Activated CD4-positive, alpha-beta T cell treated with anti-CD3 and anti-CD28 coated beads, Interleukin-2, amount 50 U/mL, for 1 hour (primary cell): ENCODE measurements around the gene PDLIM4.

ENCODE experiments used
- DNase-seq: peaks from one replicate; pipeline ENCODE4 v3.0.0-alpha.2; 2020

Gene PDLIM4

DNA sequence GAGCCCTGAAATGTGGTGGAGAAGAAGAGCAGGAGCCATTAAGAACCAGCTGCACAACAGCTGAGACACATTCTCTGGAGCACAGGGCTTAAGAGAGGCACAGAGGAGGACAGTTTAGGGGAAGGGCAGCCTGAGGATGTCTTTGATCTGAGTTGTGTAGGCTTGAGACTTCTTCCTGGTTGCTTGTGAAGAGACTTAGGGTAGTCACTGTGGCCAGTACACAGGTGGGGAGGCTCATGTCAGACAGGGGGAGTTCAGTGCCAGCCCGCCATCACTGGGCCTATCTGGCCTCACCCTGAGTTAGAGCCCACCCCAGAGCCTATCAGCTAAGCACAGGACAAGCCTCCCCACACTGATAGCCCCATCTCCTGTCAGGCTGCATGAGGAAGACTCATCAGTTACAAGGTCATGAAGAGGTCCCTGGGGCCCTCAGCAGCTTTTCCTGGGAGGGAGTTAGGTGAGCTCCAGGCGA is 56.5 kb downstream of the PDLIM4 start:
- no peak for DNase-seq

GRCh38 chr5:132315529-132316067 is 58.1 kb downstream of the PDLIM4 start:
- no peak for DNase-seq

GRCh38 chr5:132319975-132320374 is 62.5 kb downstream of the PDLIM4 start:
- DNase-seq = no peak

GRCh38 chr5:132321109-132321721 is 63.7 kb downstream of the PDLIM4 start:
- no peak for DNase-seq

DNA sequence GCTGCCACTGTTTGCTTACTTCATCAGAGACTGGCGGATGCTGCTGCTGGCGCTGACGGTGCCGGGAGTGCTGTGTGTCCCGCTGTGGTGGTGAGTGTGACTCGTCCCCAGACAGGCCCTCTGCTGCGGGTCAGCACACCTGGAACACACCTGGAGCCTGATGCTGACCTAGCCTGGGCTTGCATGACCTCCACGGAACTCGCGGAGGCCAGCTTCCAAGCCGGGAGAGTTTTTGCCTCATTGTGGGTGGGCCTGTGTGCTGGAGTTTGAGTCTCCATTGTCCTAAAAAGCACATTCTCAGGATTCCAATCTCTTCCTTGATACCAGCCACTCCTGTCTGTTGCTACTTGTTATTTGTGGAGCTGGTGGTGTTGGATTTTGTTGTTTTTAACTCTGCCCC is 64.8 kb downstream of the PDLIM4 start:
- DNase-seq = no peak
